Suprapubic skin (tissue), 4 donors: Measurements from ENCODE around the gene RNF223.

ENCODE experiments used
- CTCF ChIP-seq, 2 donors: fragments of 200-600 bp in 1 of 2; fragments of 450-650 bp in 1 of 2; sonication (generic) in 1 of 2; IDR thresholded peaks; one replicate each; pipeline ENCODE4 v1.5.1; 2016 to 2019; ENCODE audit warnings: antibody characterized with exemption in 2 of 2, mild to moderate bottlenecking in 1 of 2, moderate library complexity in 1 of 2
- EP300 ChIP-seq: sonication (generic); formaldehyde crosslinking; IDR thresholded peaks from one replicate; pipeline ENCODE4 v1.6.1; 2017; ENCODE audit warnings: antibody characterized with exemption
- POLR2A ChIP-seq, 2 donors: fragments of 450-650 bp; IDR thresholded peaks; one replicate each; pipeline ENCODE4 v1.6.1; 2017; ENCODE audit warnings: antibody characterized with exemption in 2 of 2, mild to moderate bottlenecking in 2 of 2, moderate library complexity in 2 of 2
- POLR2AphosphoS5 ChIP-seq, 3 donors: sonication (generic); formaldehyde crosslinking; IDR thresholded peaks; one replicate each; pipeline ENCODE4 v1.6.1; 2017; ENCODE audit warnings: antibody characterized with exemption in 3 of 3

DNA sequence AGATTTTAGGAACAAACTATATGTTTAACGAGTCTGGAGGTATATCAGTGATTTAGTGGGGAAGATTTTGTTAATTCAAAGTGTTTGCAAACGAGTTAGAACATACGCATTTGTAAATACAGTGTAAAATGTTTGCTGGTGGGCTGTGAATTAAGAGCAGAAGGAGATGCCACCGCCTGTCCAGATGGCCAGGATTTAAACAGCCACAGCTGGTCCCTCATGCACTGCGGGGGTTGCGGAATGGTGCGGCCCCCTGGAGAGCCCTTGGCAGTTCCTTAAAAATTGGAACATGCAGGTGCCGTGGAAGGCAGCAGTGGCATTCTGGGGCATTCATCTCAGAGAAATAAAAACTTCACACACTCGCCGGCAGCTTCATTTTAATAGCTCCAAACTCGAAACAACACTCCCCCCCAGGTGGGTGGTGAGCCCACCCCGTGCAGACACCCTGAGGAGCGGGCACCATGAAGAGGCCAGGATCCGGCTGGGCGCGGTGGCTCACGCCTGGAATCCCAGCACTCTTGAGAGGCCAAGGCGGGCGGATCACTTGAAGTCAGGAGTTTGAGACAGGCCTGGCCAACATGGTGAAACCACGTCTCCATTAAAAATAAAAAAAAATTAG is 45.3 kb upstream of the RNF223 start:
- TF ChIP-seq POLR2A (IDR thresholded peaks at IDR 0.05) = no peak
- no peak for TF ChIP-seq POLR2AphosphoS5 (IDR thresholded peaks at IDR 0.05)
- TF ChIP-seq CTCF (IDR thresholded peaks at IDR 0.05) = no peak
- TF ChIP-seq EP300 = no peak
